Uterus (tissue), 2 donors: ENCODE measurements around the gene ACTL8.

Experiments
- POLR2A ChIP-seq, 2 donors: fragments of 450-650 bp; IDR thresholded peaks; one replicate each; pipeline ENCODE4 v1.6.1; 2016; ENCODE audit warnings: antibody characterized with exemption in 2 of 2, mild to moderate bottlenecking in 1 of 2, moderate library complexity in 1 of 2
- TF ChIP-seq, protein P1 (sequence below), 4 experiments: fragments of 200-600 bp in 2 of 4; fragments of 450-650 bp in 2 of 4; sonication (generic) in 2 of 4; IDR thresholded peaks; one replicate each; pipeline ENCODE4 v1.5.1; 2016 to 2019; ENCODE audit warnings: antibody characterized with exemption in 4 of 4, mild to moderate bottlenecking in 2 of 4, moderate library complexity in 1 of 4

DNA sequence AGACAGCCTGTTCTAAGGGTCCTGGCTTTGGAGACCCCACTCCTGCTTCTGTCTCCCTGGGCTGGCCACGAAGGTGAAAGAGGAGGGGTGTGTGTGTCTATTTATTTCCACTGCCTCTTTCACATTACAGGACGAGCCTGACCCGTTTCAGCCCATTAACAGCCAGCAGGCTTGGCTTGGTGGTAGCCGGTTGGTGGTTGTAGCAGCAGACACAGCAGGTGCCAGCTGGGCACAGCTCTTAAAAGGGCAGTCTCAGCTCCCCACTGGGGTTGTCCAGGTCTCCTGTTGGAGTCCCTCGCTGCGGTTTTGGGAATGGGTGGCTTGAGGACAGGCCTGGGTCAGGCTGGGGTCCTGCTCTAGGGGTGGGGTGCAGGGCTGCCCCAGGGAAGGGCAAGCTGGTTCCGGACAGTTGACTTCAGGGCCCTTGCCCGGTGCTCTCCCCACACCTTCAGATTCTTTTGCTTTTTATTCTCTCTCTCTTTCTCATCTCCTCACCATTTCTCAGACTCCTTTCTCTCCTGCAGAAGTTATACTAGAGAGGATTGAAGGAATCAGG is 84.6 kb downstream of the ACTL8 start:
- TF ChIP-seq, protein P1, sequence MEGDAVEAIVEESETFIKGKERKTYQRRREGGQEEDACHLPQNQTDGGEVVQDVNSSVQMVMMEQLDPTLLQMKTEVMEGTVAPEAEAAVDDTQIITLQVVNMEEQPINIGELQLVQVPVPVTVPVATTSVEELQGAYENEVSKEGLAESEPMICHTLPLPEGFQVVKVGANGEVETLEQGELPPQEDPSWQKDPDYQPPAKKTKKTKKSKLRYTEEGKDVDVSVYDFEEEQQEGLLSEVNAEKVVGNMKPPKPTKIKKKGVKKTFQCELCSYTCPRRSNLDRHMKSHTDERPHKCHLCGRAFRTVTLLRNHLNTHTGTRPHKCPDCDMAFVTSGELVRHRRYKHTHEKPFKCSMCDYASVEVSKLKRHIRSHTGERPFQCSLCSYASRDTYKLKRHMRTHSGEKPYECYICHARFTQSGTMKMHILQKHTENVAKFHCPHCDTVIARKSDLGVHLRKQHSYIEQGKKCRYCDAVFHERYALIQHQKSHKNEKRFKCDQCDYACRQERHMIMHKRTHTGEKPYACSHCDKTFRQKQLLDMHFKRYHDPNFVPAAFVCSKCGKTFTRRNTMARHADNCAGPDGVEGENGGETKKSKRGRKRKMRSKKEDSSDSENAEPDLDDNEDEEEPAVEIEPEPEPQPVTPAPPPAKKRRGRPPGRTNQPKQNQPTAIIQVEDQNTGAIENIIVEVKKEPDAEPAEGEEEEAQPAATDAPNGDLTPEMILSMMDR (IDR thresholded peaks at IDR 0.05): no peak
- TF ChIP-seq POLR2A (IDR thresholded peaks at IDR 0.05): no peak
